CD4-positive, alpha-beta T cell (primary cell): ENCODE data around the gene CASKIN1. TPM values are rescaled to one million over a fixed set of nuclear protein-coding genes. Genes with fewer than 3 reads are reported as not detected.

Source experiments
- ATAC-seq: fragments of 200-7000 bp; cut with Tn5 transposase; one replicate; pipeline ENCODE4 v1.10.0; 2022; ENCODE audit warnings: mild to moderate bottlenecking; ENCODE audit not compliant: poor library complexity
- CTCF ChIA-PET: fragments of 350-600 bp; sonication (Branson Sonifier 250); formaldehyde crosslinking; loops from one replicate; lab custom pipeline; 2021; ENCODE audit warnings: antibody characterized with exemption, inconsistent platforms; lab: Charles Lee
- POLR2A ChIA-PET: fragments of 350-600 bp; sonication (Branson Sonifier 250); formaldehyde crosslinking; loops from one replicate; lab custom pipeline; 2021; ENCODE audit warnings: antibody characterized with exemption, inconsistent platforms; lab: Charles Lee
- DNase-seq, 14 experiments: peaks; one replicate each; pipeline ENCODE4 v3.0.0-alpha.2; 2013 to 2020; ENCODE audit warnings: mixed read lengths in 2 of 14
- H3K27ac ChIP-seq, 2 donors: one replicate each; pipeline versions ENCODE4 v1.5.1 to v1.7.0; 2013; ENCODE audit warnings: low read length in 2 of 2, low read depth in 1 of 2, mild to moderate bottlenecking in 1 of 2
- H3K27me3 ChIP-seq, 2 experiments: 1 replicate in 1 of 2; 2 replicates in 1 of 2; pipeline versions ENCODE4 v1.6.1 to v1.7.0; 2013; ENCODE audit warnings: low read length in 2 of 2, control low read depth in 1 of 2, mild to moderate bottlenecking in 1 of 2, moderate library complexity in 1 of 2; ENCODE audit not compliant: insufficient read depth in 2 of 2, control insufficient read depth in 1 of 2
- H3K36me3 ChIP-seq: one replicate; pipeline ENCODE4 v1.6.1; 2013; ENCODE audit warnings: low read length, control low read depth; ENCODE audit not compliant: insufficient read depth
- H3K4me1 ChIP-seq: one replicate; pipeline ENCODE4 v1.6.1; 2013; ENCODE audit warnings: low read length, control low read depth; ENCODE audit not compliant: insufficient read depth
- H3K4me3 ChIP-seq: one replicate; pipeline ENCODE4 v1.5.1; 2013; ENCODE audit warnings: mild to moderate bottlenecking, low read length, moderate library complexity
- H3K9me3 ChIP-seq, 2 experiments: 1 replicate in 1 of 2; 2 replicates in 1 of 2; pipeline versions ENCODE4 v1.6.1 to v1.7.0; 2013; ENCODE audit warnings: low read length in 2 of 2, mild to moderate bottlenecking in 2 of 2, control low read depth in 1 of 2, moderate library complexity in 1 of 2; ENCODE audit not compliant: control insufficient read depth in 1 of 2, insufficient read depth in 1 of 2
- H3K27ac Mint-ChIP-seq: one replicate; pipeline ENCODE4 v1.8.0; 2020; ENCODE audit warnings: mixed read lengths
- H3K27me3 Mint-ChIP-seq: one replicate; pipeline ENCODE4 v1.8.0; 2021; ENCODE audit warnings: mixed read lengths
- H3K36me3 Mint-ChIP-seq: one replicate; pipeline ENCODE4 v1.8.0; 2021; ENCODE audit warnings: low read depth, mixed read lengths
- H3K4me1 Mint-ChIP-seq: one replicate; pipeline ENCODE4 v1.8.0; 2021; ENCODE audit warnings: low read depth, mixed read lengths
- H3K4me3 Mint-ChIP-seq: one replicate; pipeline ENCODE4 v1.8.0; 2020; ENCODE audit warnings: mild to moderate bottlenecking, mixed read lengths
- H3K9me3 Mint-ChIP-seq: one replicate; pipeline ENCODE4 v1.8.0; 2020; ENCODE audit warnings: mixed read lengths
- CTCF ChIP-seq: fragments of 200-600 bp; IDR thresholded peaks from one replicate; pipeline ENCODE4 v1.8.0; 2022; ENCODE audit warnings: antibody characterized with exemption, mild to moderate bottlenecking
- intact Hi-C, 2 experiments: fragments of 100-400 bp; cut with DNase I in 1 of 2; cut with micrococcal nuclease in 1 of 2; formaldehyde crosslinking; loops; one replicate each; pipeline versions ENCODE4 v1.15.1 to v1.9.0; 2023 to 2025; cut with DNase I, micrococcal nuclease
- total RNA-seq, 174 experiments: library from RNA in 2 of 174; stranded (reverse) in 2 of 174; gene quantifications; one replicate each; pipeline ENCODE4 v1.2.3 and lab custom pipeline; 2021 to 2026

CASKIN1 gene
- total RNA-seq, 2 experiments from 2014 or later: 0.06 TPM; not detected in 1

DNA sequence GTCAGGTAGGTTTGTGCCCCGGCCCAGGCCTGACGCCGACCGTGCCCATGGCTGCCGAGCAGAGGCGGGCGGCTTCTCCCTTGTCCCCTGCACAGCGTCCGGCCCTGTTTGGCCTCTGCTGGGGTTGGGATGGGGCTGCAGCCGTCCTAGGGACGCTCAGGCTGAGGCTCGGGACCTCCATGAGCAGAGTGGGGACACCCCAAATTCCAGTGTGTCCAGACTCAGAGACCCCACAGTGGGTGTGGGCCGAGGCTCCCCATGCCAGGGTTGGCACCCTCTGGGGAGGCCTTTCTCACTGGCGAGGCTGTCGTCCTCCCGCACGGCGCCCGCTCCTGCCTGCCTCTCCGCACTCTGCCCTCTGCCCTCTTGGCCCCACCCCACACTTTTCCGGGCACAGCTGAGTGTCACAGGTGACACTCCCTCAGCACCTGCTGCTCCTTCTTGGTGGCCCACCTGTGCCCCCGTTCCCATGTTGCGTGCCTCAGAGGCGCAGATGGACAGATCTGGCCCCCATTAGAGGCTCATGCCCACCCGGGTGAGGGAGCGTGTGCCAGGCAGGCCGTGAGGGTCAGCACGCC, 24.7 kb downstream of the CASKIN1 start:
- Mint-ChIP-seq H3K27ac (no peak overlapping the region), H3K36me3 (peaks cover 9% of the 10 kb centered on the region), H3K4me3 (no peak overlapping the region), H3K27me3 (no peaks in the 10 kb centered on the region), H3K9me3 (no peaks in the 10 kb centered on the region), H3K4me1 (no peaks in the 10 kb centered on the region)
- no peak for DNase-seq
- intact Hi-C loops: no loop called here
- H3K4me1 ChIP-seq: no peaks in the 10 kb centered on the region
- no peak overlapping the region for H3K4me3 ChIP-seq
- POLR2A ChIA-PET: no interaction called here
- CTCF ChIA-PET: no interaction called here
- ATAC-seq: no peak
- H3K36me3 ChIP-seq: peaks cover 64% of the 10 kb centered on the region
- H3K27ac ChIP-seq: no peak overlapping the region
- no peaks in the 10 kb centered on the region for H3K27me3 ChIP-seq
- no peaks in the 10 kb centered on the region for H3K9me3 ChIP-seq
- no peak for TF ChIP-seq CTCF

GRCh38 chr16:2170587-2171435, 25.6 kb downstream of the CASKIN1 start:
- no peak for TF ChIP-seq CTCF
- no peaks in the 10 kb centered on the region for H3K4me1 Mint-ChIP-seq

DNA sequence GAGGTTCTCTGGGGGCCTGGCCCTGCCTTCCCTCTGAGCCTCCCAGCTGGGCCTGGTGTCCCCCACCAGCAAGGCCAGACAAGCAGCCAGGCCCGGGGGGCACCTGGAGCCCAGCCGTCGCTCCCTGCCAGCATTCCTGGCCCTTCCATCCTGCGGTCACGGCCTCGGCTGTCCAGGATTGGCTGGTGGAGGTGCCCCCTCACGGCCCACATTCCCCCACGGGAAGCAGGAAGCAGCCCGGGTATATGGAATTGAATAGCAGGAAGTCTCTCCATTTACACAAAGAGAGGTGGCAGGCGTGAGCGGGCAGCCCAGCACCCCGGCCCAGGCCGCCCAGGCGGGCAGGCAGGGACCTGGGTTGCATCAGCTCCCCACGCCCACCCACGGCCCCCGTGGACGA, 26.3 kb downstream of the CASKIN1 start:
- intact Hi-C loops: no loop called here
- Histone ChIP-seq H3K27ac (no peak overlapping the region), H3K27me3 (no peaks in the 10 kb centered on the region), H3K36me3 (peaks cover 61% of the 10 kb centered on the region), H3K4me3 (no peak overlapping the region), H3K9me3 (no peaks in the 10 kb centered on the region), H3K4me1 (no peaks in the 10 kb centered on the region)
- ChIA-PET POLR2A (no interaction called here), CTCF (no interaction called here)
- Mint-ChIP-seq H3K27me3 (no peaks in the 10 kb centered on the region), H3K27ac (no peak overlapping the region), H3K4me3 (no peak overlapping the region), H3K36me3 (peaks cover 13% of the 10 kb centered on the region), H3K9me3 (no peaks in the 10 kb centered on the region), H3K4me1 (no peaks in the 10 kb centered on the region)
- TF ChIP-seq CTCF: no peak
- DNase-seq (no peak), ATAC-seq (no peak)

More at GRCh38 chr16:2170587-2171435, 25.6 kb downstream of the CASKIN1 start:
- ChIA-PET POLR2A (no interaction called here), CTCF (no interaction called here)
- Mint-ChIP-seq H3K36me3 (peaks cover 13% of the 10 kb centered on the region), H3K9me3 (no peaks in the 10 kb centered on the region), H3K27ac (no peak overlapping the region), H3K27me3 (no peaks in the 10 kb centered on the region), H3K4me3 (no peak overlapping the region)
- no peaks in the 10 kb centered on the region for H3K4me1 ChIP-seq
- intact Hi-C loops: no loop called here
- DNase-seq (no peak), ATAC-seq (no peak)
- no peak overlapping the region for H3K27ac ChIP-seq
- H3K36me3 ChIP-seq: peaks cover 65% of the 10 kb centered on the region
- H3K4me3 ChIP-seq: no peak overlapping the region
- no peaks in the 10 kb centered on the region for H3K27me3 ChIP-seq
- no peaks in the 10 kb centered on the region for H3K9me3 ChIP-seq
